CD4-positive, alpha-beta T cell treated with Interleukin-21 for 1 hour (primary cell): ENCODE results near the gene PEAK1.
"Not testable (repeated sequence)": the region's sequence is repeated elsewhere in the genome, so short reads cannot be mapped to it uniquely, and the experiment has no call there.

Experiments
- DNase-seq: peaks from one replicate; pipeline ENCODE4 v3.0.0-alpha.2; 2020

PEAK1 gene

DNA sequence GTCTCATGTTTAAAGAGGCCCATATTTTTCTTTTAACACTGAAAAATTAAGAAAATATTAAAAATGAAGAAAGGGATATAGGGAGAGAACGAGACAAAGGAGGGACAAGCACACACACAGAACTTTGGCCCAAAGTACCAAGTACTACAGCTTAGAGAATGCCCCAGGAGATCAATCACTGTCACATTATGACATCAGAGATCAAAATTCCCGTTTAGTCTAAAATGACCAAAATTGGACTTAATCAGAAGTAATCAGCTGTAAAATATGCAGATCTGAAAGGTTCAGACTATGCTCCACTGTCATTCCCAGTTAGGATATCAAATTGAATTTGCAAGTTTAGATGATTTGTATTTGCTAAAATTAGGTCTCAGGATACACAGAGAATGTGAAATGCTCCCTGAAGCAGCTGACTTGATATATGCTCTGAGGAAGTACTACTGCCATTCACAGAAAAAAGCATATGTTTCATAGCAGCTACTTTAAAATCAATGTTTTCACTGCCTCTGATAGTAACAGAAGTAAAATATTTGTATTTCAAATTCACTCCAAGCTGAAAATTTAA is 123.0 kb downstream of the PEAK1 start:
- no peak for DNase-seq

DNA sequence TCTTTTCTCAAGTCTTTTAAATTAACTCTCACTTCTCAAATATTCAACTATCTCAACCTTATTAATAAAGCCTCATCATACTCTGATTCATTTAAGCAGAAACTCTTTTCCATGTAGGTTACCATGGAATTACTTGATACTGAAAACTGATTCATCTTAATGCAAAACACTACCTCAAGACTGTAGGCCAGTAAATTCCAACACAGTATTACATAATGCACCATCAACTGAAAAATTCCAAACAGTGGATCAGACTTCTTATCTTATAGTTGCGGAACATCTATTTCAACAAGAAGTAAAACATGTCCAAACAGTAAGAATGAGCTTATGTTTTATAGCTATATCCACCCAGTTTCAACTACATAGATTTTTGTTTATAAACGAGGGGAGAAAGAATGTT is 124.5 kb downstream of the PEAK1 start:
- DNase-seq = no peak

- DNase-seq = no peak
These were observed 126.8 kb downstream of the PEAK1 start for GRCh38 chr15:77292969-77293558.

GRCh38 chr15:77291107-77291506 is 128.8 kb downstream of the PEAK1 start:
- no peak for DNase-seq

DNA sequence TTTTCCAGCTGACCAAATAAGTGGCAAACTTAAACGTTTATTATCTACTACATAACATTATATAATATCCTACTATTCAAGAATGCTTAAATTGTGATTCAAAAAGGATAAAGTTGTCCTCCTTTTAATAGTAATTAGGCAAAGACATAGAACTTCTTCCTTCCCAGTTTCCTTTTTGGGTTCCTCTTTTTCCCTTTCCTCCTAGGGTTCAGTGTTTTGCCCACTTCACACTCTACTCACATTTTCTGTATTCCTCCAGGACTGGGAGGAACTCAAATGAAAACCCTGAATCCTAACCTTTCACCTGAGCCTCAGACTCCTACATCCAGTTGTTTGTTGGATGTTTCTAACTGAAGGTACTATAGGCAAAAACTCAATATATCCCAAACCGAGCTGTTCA is 132.5 kb downstream of the PEAK1 start:
- no peak for DNase-seq

- no peak for DNase-seq
These were observed 134.6 kb downstream of the PEAK1 start for GRCh38 chr15:77285057-77285997.

DNA sequence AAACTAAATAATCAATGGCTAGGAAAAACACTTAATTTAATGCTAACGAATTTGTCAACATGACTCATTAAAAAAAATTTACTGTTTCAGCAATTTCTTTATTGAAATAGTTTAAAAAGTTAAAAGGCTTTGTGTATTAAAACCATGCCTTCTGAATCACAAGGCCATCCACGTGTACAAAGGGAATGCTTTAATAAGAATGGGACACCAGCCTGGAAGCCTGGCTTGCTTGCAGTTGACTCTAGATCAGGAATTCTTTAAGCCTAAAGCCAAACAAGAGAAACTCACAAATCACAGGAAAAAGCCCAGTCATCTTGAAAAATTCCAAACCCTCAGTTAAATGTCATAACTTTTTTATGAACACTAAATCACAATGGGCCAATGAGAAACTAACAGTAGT is 137.6 kb downstream of the PEAK1 start:
- DNase-seq = no peak

- DNase-seq = no peak
These were observed 143.0 kb downstream of the PEAK1 start for GRCh38 chr15:77276943-77277342.

DNA sequence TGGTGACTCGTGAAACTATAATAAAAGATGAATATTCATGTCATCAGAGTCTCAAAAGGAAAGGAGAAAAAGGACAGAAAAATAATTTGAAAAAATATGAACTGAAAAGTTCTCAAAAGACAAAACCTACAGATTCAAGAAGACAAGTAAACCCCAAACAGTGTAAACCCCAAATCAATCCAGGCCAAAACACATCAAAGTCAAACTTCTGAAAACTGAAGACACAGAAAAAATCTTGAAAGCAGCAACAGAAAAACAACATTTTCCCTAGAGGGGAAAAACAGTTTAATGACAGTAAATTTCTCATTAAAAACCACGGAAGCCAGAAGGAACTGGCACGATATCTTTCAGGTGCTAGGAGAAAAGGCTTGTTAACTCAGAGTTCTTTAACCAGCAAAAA is 143.8 kb downstream of the PEAK1 start:
- no peak for DNase-seq

DNA sequence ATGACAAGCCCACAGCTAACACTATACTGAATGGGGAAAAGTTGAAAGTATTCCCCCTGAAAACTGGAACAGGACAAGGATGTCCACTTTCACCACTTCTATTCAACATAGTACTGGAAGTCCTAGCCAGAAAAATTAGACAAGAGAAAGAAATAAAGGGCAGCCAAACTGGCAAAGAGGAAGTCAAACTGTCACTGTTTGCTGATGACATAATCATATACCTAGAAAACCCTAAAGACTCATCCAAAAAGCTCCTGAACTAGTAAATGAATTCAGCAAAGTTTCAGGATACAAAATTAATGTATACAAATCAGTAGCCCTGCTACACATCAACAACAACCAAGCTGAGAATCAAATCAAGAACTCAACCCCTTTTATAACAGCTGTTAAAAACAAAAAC is 146.8 kb downstream of the PEAK1 start:
- DNase-seq = not testable (repeated sequence)

DNA sequence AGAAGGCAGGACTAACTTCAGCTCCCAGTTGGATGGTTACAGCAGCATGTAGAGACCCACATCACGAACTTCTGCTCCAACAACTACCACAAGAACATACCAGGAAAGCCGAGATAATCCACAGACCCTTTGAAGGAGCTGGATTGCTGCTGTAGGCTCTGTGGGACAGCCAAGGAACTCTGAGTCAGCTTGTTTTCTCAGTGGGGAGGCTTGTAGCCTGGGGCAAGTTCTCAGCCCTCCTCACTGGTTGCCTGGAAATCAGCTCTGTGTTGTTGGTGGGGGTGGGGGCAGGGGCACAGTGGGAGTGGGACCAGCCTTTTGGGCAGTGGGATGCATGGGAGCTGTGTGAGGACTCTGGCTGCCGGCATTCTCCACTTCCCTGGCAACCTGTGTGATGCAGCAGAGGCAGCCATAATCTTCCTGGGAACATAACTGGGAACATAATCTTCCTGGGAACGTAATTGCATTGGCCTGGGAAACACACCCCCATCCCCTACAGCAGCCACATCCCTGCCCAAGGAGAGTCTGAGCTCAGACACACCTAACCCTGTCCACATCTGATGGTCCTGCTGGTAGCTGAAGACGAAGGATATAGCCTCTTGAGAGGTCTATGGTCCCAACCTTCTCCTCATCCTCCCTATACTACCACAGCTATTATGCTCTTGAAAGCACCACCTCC is 153.1 kb downstream of the PEAK1 start:
- DNase-seq = no peak

- no peak for DNase-seq
These were observed 164.5 kb downstream of the PEAK1 start for GRCh38 chr15:77255385-77255784.

- DNase-seq = no peak
These were observed 168.2 kb downstream of the PEAK1 start for GRCh38 chr15:77251662-77252061.

GRCh38 chr15:77247116-77247515 is 172.8 kb downstream of the PEAK1 start:
- DNase-seq = no peak

GRCh38 chr15:77243716-77244401 is 176.0 kb downstream of the PEAK1 start:
- DNase-seq = no peak

DNA sequence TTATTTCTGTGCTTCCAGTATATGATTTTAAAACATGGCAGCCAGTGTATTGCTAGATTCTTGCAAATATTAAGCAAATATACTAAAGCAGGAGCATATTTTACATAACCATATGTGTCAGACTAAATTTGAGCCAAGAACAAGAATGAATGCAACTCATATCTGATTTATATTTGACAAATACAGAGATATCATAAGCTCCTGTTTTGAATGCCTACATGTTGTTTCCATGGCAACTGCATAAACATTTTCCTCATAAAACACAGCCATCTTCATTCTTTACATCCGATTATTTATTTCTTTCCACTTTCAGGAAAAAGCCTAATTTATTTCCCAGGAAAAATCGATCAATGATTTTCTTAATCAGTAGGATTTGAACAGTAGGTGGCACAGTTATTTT is 176.8 kb downstream of the PEAK1 start:
- no peak for DNase-seq

GRCh38 chr15:77239882-77240608 is 179.9 kb downstream of the PEAK1 start:
- DNase-seq = no peak

DNA sequence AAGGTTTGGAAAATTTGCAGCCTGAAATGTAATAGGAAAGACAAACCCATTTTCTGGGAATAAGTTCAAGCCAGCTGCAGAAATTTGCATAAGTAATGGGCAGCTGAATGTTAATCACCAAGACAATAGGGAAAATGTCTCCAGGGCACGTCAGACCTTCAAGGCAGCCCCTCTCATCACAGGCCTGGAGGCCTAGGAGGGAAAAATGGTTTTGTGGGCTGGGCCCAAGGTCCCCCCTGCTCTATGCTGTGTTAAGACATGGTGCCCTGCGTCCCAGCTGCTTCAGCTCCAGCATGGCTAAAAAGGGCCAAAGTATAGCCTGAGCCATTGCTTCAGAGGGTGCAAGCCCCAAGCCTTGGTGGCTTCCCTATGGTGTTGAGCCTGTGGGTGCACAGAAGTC is 184.3 kb downstream of the PEAK1 start:
- no peak for DNase-seq

- DNase-seq = no peak
These were observed 191.1 kb downstream of the PEAK1 start for GRCh38 chr15:77228828-77229227.

GRCh38 chr15:77226652-77227051 is 193.3 kb downstream of the PEAK1 start:
- DNase-seq = no peak

DNA sequence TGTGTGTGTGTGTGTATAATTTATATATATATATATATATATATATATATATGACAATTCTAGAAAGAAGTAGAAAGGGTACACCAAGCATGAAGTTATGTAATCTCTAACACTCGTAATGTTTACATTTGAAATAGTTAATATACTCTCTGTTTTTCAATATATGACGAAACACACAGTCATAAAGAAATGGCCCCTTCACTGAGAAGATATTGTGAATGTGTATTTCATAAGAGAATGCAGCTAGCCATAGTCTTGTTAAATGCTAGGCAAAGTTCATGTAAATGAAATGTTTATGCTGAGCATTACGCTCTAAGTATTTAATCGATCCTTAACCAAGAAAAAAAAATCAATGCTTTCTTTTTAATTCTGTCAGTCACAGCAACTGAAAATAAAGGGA is 194.3 kb downstream of the PEAK1 start:
- no peak for DNase-seq

DNA sequence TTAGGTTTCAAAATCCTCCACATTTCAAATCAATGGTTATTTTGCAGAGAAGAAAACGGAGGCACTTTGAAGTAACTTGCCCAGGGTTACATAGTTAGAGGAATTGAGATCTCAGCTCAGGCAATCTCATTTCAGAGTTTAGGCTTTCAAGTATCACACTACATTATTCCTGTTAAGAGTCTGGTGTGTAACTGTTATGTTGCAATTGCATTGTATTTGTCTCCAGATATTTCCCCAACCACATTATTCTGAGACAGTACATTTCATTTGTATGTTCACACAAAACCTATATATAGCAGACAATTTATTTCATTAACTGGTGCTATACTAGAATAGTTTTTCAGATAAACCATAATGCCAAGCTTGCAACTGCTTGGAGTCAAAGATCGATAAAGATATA is 194.8 kb downstream of the PEAK1 start:
- DNase-seq = no peak
